Glutamatergic neuron (in vitro differentiated cells): ENCODE measurements around the gene MX2. TPM values are rescaled to one million over a fixed set of nuclear protein-coding genes. Genes with fewer than 3 reads are reported as not detected.

Experiments
- DNase-seq: peaks from one replicate; pipeline ENCODE4 v3.0.0; 2022
- H3K27ac Mint-ChIP-seq: one replicate; pipeline ENCODE4 v1.8.0; 2020; ENCODE audit warnings: mild to moderate bottlenecking, mixed read lengths, inconsistent platforms; ENCODE audit not compliant: unreplicated experiment
- H3K27me3 Mint-ChIP-seq: one replicate; pipeline ENCODE4 v1.8.0; 2020; ENCODE audit warnings: mild to moderate bottlenecking, moderate library complexity, mixed read lengths, inconsistent platforms; ENCODE audit not compliant: unreplicated experiment
- H3K36me3 Mint-ChIP-seq: one replicate; pipeline ENCODE4 v1.8.0; 2020; ENCODE audit warnings: mild to moderate bottlenecking, mixed read lengths, inconsistent platforms; ENCODE audit not compliant: unreplicated experiment
- H3K4me1 Mint-ChIP-seq: one replicate; pipeline ENCODE4 v1.8.0; 2020; ENCODE audit warnings: mild to moderate bottlenecking, low read depth, mixed read lengths, inconsistent platforms; ENCODE audit not compliant: unreplicated experiment
- H3K4me3 Mint-ChIP-seq: one replicate; pipeline ENCODE4 v1.8.0; 2020; ENCODE audit warnings: mild to moderate bottlenecking, mixed read lengths, inconsistent platforms; ENCODE audit not compliant: unreplicated experiment
- H3K9me3 Mint-ChIP-seq: one replicate; pipeline ENCODE4 v1.8.0; 2020; ENCODE audit warnings: mild to moderate bottlenecking, moderate library complexity, mixed read lengths, inconsistent platforms; ENCODE audit not compliant: unreplicated experiment
- total RNA-seq: library from RNA; stranded (reverse); fragmentation: NEBNext Ultra II Directional; extraction: Animal tissue kit (Norgen Biotek cat#: 25700); gene quantifications from one replicate; pipeline ENCODE4 v1.2.1, GENCODE V29; 2021; ENCODE audit not compliant: unreplicated experiment
- TF ChIP-seq, protein P1 (sequence below): fragments of 200-600 bp; sonication (generic); IDR thresholded peaks from one replicate; pipeline ENCODE4 v1.5.0; 2021; ENCODE audit not compliant: partially characterized antibody, unreplicated experiment

The MX2 gene
- total RNA-seq, 1 donor from 2014 or later: not detected

DNA sequence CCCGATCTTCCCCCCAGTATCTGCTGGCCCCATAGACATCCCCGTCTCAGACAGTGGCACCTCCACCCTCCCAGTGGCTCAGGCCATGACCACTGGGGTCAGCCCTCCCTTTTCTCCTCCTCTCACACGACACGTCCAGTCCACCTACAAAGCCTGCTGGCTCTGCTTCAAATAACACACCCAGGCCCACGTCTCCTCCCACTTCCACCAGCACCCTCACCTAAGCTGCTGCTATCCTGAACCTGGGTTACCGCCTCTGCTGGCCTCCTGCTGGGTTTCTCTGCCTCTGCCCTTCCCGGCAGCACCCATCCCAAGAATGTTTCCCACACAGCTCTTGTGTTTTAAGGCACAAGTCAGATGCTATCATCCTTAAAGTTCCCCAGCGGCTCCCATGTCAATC lies 26.0 kb downstream of the MX2 start:
- H3K36me3 Mint-ChIP-seq: peaks cover under 1% of the 10 kb centered on the region
- H3K27ac Mint-ChIP-seq: no peak overlapping the region
- TF ChIP-seq, protein P1, sequence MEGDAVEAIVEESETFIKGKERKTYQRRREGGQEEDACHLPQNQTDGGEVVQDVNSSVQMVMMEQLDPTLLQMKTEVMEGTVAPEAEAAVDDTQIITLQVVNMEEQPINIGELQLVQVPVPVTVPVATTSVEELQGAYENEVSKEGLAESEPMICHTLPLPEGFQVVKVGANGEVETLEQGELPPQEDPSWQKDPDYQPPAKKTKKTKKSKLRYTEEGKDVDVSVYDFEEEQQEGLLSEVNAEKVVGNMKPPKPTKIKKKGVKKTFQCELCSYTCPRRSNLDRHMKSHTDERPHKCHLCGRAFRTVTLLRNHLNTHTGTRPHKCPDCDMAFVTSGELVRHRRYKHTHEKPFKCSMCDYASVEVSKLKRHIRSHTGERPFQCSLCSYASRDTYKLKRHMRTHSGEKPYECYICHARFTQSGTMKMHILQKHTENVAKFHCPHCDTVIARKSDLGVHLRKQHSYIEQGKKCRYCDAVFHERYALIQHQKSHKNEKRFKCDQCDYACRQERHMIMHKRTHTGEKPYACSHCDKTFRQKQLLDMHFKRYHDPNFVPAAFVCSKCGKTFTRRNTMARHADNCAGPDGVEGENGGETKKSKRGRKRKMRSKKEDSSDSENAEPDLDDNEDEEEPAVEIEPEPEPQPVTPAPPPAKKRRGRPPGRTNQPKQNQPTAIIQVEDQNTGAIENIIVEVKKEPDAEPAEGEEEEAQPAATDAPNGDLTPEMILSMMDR: no peak
- peaks cover 7% of the 10 kb centered on the region for H3K9me3 Mint-ChIP-seq
- DNase-seq: no peak
- H3K4me3 Mint-ChIP-seq: no peak overlapping the region
- no peaks in the 10 kb centered on the region for H3K4me1 Mint-ChIP-seq
- H3K27me3 Mint-ChIP-seq: peaks cover 1% of the 10 kb centered on the region

DNA sequence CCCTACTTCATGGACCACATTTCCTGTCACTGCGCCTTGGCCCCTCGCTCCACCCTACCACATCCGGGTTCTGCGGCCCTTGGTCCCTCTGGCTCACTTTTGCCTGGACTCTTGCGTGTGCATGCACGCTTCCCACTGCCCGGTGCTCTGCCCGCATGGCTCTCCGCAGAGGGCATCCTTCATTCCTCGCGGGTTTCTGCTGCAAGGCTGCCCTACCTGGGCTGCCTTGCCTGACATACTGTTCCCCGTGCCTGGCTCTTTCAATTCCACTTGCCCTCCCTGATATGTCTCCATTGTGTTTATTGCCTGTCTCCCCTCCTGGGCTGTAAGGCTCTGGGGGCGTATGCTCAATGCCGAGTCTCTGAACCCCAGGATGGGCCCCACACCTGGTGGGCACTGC lies 26.4 kb downstream of the MX2 start:
- Mint-ChIP-seq H3K27ac (no peak overlapping the region), H3K27me3 (no peaks in the 10 kb centered on the region), H3K9me3 (peaks cover 9% of the 10 kb centered on the region), H3K4me1 (no peaks in the 10 kb centered on the region), H3K36me3 (no peaks in the 10 kb centered on the region), H3K4me3 (no peak overlapping the region)
- TF ChIP-seq, protein P1: no peak
- no peak for DNase-seq

DNA sequence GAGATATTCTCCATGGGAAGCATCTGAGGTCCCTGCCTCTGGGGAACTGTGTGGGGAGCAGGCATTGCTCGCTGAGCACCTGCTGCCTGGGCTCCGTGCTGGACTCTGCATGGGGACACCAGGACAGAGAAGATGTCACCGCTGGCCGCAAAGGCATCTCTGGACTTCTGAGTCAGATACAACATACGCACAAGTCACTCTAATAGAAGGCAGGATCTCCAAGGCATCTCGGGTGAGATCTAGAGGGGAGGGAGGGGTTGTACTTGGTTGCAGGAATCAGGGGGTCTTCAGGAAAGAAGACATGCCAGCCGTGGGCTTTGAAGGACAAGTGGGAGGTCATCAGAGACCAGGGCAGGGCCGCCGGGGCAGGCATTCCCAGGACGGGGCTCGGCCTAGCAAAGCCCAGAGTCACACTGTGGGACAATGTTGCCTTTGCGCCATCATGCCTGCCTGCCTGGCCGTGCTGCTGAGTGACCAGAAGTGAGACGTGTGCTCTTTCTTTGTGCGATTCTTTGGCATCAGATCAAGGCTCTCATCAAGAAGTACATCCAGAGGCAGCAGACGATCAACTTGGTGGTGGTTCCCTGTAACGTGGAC lies 28.3 kb downstream of the MX2 start:
- Mint-ChIP-seq H3K9me3 (peaks cover 10% of the 10 kb centered on the region), H3K27ac (no peak overlapping the region), H3K27me3 (peaks cover under 1% of the 10 kb centered on the region), H3K4me3 (no peak overlapping the region), H3K36me3 (peaks cover 9% of the 10 kb centered on the region), H3K4me1 (no peaks in the 10 kb centered on the region)
- DNase-seq: no peak
- TF ChIP-seq, protein P1: no peak

DNA sequence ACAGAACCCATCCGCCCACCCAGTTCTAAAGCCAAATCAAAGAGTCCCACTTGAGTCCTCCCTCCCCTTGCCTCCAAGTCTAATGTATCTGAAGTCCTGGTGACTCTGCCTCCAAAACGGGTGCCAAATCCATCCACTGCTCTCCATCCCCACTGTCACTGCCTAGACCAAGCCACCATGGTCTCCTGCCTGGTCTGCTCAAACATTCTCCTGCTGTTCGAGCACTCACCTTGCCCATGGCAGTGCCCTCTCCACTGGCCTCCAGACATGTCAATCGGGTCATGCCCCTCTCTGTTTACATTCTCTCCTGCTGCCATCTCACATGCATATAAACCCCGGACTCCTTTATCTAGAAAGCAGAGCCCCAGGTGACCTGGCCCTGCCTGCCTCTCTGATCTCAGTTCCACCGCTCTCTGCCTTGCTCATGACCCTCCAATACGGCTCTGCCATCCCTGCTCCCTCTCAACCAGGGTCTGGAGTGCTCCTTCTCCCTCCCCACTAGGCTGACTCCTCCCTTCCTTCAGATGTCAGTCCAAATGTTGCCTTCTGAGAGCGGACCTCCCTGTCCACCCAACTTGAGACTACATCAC lies 32.1 kb downstream of the MX2 start:
- Mint-ChIP-seq H3K4me1 (no peaks in the 10 kb centered on the region), H3K36me3 (peaks cover 9% of the 10 kb centered on the region), H3K27me3 (peaks cover 2% of the 10 kb centered on the region), H3K27ac (no peak overlapping the region), H3K4me3 (no peak overlapping the region), H3K9me3 (peaks cover 8% of the 10 kb centered on the region)
- TF ChIP-seq, protein P1: no peak
- no peak for DNase-seq

DNA sequence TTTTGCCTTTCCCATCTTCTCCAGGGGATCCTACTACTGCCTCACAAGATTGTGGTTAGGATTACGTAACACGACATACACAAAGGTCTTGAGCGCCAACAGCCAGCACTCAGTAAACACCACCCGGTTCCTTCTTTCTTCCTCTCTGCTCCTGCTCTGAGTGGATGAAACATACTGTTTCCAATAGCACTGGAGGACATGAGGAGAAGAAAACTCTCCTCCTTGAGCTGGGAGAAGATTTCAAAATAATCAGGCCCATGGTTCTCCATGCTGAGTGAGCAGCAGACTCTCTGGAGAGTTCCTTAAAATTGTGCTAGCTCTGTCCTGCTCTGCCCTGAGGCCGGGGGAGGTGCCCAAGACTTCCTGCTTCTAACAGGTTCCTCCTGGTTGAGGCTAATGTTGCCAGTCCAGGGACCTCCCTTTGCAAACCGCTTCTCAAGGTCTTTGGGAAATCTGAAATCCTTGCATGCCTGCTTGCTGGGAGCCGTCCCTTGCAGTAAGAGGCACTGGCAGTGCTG lies 34.8 kb downstream of the MX2 start:
- Mint-ChIP-seq H3K36me3 (peaks cover 9% of the 10 kb centered on the region), H3K4me1 (no peaks in the 10 kb centered on the region), H3K27ac (no peak overlapping the region), H3K27me3 (peaks cover 2% of the 10 kb centered on the region), H3K4me3 (no peak overlapping the region), H3K9me3 (peaks cover 4% of the 10 kb centered on the region)
- TF ChIP-seq, protein P1: no peak
- no peak for DNase-seq
